Stimulated activated CD4-positive, alpha-beta T cell treated with anti-CD3 and anti-CD28 coated beads, Interleukin-15, amount 100 ng/mL, for 48 hours (primary cell): ENCODE measurements around the gene NDUFAF5.
"Not testable (repeated sequence)": the region's sequence is repeated elsewhere in the genome, so short reads cannot be mapped to it uniquely, and the experiment has no call there.

Source experiments
- DNase-seq, 2 donors: peaks; one replicate each; pipeline ENCODE4 v3.0.0-alpha.2; 2020; ENCODE audit warnings: low read depth in 2 of 2

The NDUFAF5 gene

GRCh38 chr20:13784893-13785715 is at the start of gene NDUFAF5, which contains the start of gene ESF1:
Gene NDUFAF5 (plus strand): TSS chr20:13785028. CDS start chr20:13785069, 41 bp downstream.
Gene ESF1 (minus strand): TSS chr20:13784919. CDS start chr20:13783140, 1,779 bp downstream.
- peak; percentile 86 to 89 for DNase-seq

GRCh38 chr20:13735826-13736225 is 49.0 kb upstream of the NDUFAF5 start:
- DNase-seq, result no peak

GRCh38 chr20:13736436-13737191 is 48.2 kb upstream of the NDUFAF5 start:
- DNase-seq, result no peak

GRCh38 chr20:13738187-13738586 is 46.6 kb upstream of the NDUFAF5 start:
- not testable (repeated sequence) for DNase-seq

- no peak for DNase-seq
Measured at GRCh38 chr20:13739731-13740649, 44.8 kb upstream of the NDUFAF5 start.

- DNase-seq, result no peak
Measured at GRCh38 chr20:13741879-13742278, 42.9 kb upstream of the NDUFAF5 start.

- DNase-seq, result no peak
Measured at GRCh38 chr20:13744352-13744751, 40.5 kb upstream of the NDUFAF5 start.

- DNase-seq, result no peak
Measured at GRCh38 chr20:13745784-13746183, 39.0 kb upstream of the NDUFAF5 start.

GRCh38 chr20:13749811-13750210 is 35.0 kb upstream of the NDUFAF5 start:
- DNase-seq, result no peak

- DNase-seq, result no peak
Measured at GRCh38 chr20:13753436-13754036, 31.3 kb upstream of the NDUFAF5 start.

GRCh38 chr20:13755809-13756208 is 29.0 kb upstream of the NDUFAF5 start:
- no peak for DNase-seq

GRCh38 chr20:13756551-13756950 is 28.3 kb upstream of the NDUFAF5 start:
- DNase-seq, result no peak

- no peak for DNase-seq
Measured at GRCh38 chr20:13758884-13759283, 25.9 kb upstream of the NDUFAF5 start.

GRCh38 chr20:13760451-13760946 is 24.3 kb upstream of the NDUFAF5 start:
- DNase-seq, result not testable (repeated sequence)

- no peak for DNase-seq
Measured at GRCh38 chr20:13765299-13765698, 19.5 kb upstream of the NDUFAF5 start.

GRCh38 chr20:13765868-13766416 is 18.9 kb upstream of the NDUFAF5 start:
- no peak for DNase-seq

GRCh38 chr20:13770141-13770540 is 14.7 kb upstream of the NDUFAF5 start:
- no peak for DNase-seq

- no peak for DNase-seq
Measured at GRCh38 chr20:13771853-13772453, 12.9 kb upstream of the NDUFAF5 start.

- DNase-seq, result no peak
Measured at GRCh38 chr20:13772529-13772928, 12.3 kb upstream of the NDUFAF5 start.

- no peak for DNase-seq
Measured at GRCh38 chr20:13775867-13776266, 9.0 kb upstream of the NDUFAF5 start.
